HS-5 (cell line): ENCODE data around the gene PLEKHM2.

Experiments
- DNase-seq: peaks from one replicate; pipeline ENCODE4 v3.0.0-alpha.2; 2012; ENCODE audit warnings: low read depth

Gene PLEKHM2

GRCh38 chr1:15739745-15740144 lies 55.6 kb downstream of the PLEKHM2 start:
- no peak for DNase-seq

- DNase-seq = peak; percentile 28
These were observed 57.1 kb downstream of the PLEKHM2 start for GRCh38 chr1:15740924-15741850.

DNA sequence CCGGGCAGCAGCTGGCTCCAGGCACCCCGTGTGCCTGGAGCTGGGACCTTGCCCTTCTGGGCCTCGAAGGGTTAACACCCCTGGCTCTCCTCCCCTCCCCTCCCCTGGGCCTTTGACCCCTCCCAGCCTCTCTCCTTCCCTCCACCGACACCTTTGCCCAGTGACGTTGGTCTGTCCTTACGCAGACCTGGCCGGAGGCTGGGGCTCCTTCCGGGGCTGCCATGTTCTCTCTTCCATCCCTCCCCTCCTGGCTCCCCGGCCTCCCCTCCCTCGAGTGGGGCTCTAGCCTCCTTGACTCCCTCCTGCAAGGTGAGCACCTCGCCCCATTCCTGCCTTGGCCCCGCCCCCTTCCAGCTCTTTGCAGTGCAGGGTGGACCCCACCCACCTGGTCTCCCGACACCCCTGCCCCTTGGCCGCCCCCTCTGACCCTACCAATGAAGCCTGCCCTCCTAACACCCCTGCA lies 58.2 kb downstream of the PLEKHM2 start, which contains the start of gene TMEM82:
Gene TMEM82, plus strand, starts transcription at position 161 of the 463 bp plus-strand sequence. Its CDS starts 61 bp downstream, at position 222.
- no peak for DNase-seq

- no peak for DNase-seq
These were observed 60.1 kb downstream of the PLEKHM2 start for GRCh38 chr1:15744122-15744679.

DNA sequence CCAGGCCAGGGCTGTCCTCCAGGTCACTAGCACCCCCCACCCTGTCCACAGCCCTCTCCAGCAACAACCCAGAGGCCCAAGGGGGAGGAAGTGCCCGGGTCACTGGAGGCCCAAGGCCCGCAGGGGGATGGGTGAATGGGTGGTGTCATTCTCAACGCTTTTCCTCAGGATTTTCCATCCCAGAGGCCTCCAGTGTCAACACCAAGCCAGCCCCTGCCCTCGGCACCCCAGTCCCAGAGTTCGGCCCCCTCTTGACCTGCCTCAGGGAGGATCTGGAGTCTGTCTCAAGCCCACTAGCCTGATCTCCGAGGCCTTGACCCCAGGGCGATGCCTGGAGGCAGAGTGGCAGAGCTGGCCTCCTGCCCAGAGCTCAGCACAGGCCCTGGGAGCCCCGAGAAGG lies 63.3 kb downstream of the PLEKHM2 start:
- DNase-seq = no peak

- DNase-seq = no peak
These were observed 64.1 kb downstream of the PLEKHM2 start for GRCh38 chr1:15748264-15748663.

- no peak for DNase-seq
These were observed 64.7 kb downstream of the PLEKHM2 start for GRCh38 chr1:15748690-15749398.

DNA sequence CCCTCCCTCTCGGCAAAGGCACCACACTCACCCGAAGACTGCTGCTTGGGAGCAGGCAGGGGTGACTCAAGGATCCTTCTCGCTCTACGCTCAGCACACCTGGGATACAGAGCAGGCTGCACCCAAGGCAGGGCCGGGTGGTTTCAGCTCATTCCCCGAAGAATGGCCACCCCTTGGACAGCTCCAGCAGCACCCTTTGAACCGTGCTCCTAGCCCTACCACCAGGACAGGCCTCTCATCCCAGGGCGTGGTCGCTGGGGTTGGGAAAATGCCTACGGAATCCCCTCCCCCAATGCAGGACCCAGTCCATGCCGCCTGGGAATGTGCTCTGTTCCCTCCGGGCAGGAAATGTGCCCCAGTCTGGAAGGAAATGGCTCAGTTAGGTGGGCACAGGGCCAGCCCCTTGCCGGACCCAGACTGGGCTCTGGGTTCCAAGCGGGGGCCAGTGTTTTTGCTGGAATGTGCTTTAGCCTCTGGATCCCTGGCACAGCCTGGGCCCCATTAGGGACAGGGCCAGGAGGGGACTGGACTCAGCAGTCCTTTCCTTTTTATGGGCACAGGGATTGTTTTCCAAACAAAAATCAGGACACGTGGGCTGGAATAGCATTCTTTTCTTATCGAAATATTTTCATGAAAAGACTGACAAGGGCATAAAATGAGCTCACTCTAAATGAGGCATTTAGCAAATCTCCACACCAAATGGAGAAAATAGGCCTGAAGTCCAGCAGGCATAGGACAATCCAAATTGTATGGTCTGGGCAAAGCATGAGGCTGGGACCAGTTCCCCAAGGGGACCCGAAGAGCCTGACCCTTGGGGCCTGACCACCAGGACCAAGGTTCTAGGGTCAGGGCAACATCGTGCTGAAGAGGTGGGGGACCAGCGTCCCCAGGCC lies 65.5 kb downstream of the PLEKHM2 start:
- no peak for DNase-seq

- DNase-seq = no peak
These were observed 66.8 kb downstream of the PLEKHM2 start for GRCh38 chr1:15750924-15751323.

DNA sequence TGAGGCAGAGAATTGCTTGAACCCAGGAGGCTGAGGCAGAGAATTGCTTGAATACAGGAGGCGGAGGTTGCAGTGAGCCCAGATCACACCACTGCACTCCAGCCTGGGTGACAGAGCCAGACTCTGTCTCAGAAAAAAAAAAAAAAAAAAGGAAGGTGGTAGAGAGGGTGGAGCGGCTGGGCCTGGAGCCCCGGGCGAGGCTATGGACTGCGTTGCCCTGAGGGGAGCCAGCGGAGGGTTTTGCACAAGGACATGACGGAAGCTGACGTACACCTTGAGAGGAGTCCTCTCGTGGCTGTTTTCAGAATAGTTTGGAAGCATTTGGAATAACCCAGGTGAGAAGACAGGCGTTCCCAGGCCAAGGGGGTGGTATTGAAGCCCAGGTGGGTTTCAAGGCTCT lies 67.6 kb downstream of the PLEKHM2 start:
- DNase-seq = no peak

- no peak for DNase-seq
These were observed 69.7 kb downstream of the PLEKHM2 start for GRCh38 chr1:15753776-15754175.

DNA sequence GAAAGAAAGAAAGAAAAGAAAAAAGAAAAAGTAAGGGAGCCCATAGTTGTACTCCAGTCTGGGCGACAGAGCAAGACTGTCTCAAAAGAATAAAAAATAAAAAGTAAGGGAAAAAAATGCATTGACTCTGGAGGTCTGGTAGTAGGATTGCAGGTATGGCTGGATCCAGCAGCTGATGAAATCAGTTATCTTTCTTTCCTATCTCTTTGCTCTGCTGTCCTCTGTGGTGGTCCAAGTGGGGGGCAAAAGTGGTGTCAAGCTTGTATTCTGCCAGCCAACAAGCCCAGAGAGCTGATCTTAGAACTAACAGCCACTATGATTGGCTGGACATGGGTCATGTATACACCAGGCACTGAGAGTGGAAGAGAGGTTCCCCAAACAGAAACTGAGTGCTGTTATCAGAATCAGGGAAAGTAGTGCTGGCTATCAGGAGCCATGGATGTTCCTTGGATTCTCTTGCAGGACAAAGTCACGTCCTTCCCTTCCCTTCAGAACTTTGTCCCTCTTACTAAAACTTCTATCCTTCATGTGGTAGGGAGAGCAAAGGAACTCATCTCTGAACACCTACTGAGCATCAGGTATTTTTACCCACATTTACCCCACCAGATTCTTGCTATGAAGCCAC lies 71.0 kb downstream of the PLEKHM2 start:
- DNase-seq = no peak

DNA sequence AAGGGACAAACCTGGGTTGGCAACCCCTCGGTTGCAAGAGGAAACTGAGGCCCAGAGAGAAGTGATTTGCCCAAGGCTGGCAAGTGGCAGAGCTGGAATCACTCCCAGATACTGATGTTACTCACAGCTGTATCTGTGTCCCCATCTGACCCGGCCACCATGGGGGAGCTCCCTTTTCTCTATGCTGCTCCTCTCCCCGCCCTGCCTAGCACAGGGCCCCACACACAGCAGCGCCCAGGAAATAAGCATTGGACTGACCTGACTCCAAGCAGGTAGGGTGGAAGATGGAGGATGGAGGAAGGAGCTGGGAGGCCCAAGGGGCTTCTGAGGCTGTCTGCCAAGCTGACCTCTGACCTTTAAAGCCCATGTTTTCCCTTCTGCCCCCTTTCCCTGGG lies 71.5 kb downstream of the PLEKHM2 start:
- DNase-seq = no peak

- no peak for DNase-seq
These were observed 72.3 kb downstream of the PLEKHM2 start for GRCh38 chr1:15756143-15757015.

- no peak for DNase-seq
These were observed 73.0 kb downstream of the PLEKHM2 start for GRCh38 chr1:15757016-15757543.

- no peak for DNase-seq
These were observed 73.6 kb downstream of the PLEKHM2 start for GRCh38 chr1:15757575-15758342.

DNA sequence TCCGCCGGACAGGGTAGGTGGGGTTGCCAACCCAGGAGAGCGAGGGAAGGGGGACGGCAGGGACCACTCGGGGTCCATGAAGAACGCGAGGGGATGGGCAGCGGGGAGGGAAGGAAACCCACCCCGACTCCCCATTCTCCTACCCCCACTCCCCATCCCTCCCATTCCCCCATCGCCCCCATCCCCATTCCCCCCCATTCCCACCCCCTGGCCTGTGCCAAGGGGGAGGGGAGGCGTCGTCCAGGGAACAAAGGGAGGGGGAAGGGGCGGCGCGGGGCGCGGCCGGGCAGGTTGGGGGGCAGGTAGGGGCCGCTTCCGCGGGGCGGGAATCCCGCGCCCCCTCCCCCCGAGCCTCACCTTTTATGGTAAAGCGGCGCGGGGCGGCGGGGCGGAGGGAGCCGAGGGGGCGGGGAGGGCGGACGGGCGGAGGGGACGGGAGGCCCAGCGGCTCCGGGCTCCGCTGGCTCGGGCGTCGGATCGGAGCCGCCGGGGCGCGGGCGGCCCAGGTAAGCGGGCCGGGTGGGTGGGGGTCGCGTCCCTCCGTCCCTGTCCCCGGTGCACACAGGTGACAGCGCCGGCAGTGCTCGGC lies 74.3 kb downstream of the PLEKHM2 start, which contains the start of gene FBLIM1:
Gene FBLIM1, plus strand, starts transcription at position 453 of the 589 bp plus-strand sequence. CDS start 6,189 bp downstream, outside the sequence.
- DNase-seq = no peak

DNA sequence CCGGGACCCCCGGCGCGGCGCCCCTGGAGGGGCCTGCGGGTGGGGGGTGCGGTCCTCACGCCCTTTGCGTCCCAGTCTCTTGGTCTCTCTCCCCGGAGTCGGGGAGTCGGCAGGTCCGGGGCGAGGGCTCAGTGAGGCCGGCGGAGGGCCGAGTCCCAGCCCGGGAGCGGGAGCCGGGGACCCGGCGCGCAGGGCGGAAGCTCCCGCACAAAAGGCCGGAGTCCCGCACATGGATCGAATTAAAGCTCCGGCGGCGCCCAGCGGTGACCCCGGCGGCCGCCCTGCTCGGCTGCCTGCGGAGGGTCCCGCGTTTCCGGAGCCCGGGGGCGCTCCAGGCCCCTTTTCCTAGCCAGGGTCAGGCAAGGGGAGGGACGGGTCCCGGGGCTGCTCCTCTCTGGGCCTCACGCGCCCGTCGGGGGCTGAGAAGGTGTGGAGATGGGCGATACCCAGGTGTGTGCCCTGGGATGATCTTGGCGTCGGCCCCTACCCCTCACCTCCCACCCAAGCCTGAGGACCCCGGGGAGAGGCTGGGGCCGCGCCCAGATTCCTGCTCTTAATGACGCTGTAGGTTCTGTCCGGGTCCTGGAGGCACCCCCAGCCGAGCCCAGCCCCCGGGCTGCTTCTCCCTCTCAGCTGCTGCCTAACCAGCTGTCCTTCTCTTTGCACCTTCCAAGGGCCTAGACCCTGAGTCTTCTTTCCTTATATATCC lies 75.0 kb downstream of the PLEKHM2 start:
- DNase-seq = no peak
